Astrocyte (in vitro differentiated cells and primary cell): Measurements from ENCODE around the gene CTNNA3. TPM values are rescaled to one million over a fixed set of nuclear protein-coding genes. Genes with fewer than 3 reads are reported as not detected.

Experiments
- DNase-seq: peaks from one replicate; pipeline ENCODE4 v3.0.0-alpha.2; 2010; ENCODE audit warnings: low read depth
- FAIRE-seq: peaks from 2 replicates; lab custom pipeline; 2011; peaks lifted over from hg19 to GRCh38; lab: Jason Lieb, UNC
- H2AFZ ChIP-seq: 2 replicates; pipeline ENCODE4 v1.6.0; 2012; ENCODE audit warnings: low read depth, low read length, inconsistent platforms
- H3K27ac ChIP-seq: 2 replicates; pipeline ENCODE4 v1.5.1; 2011; ENCODE audit warnings: low read depth, low read length, inconsistent platforms
- H3K27me3 ChIP-seq: 2 replicates; pipeline ENCODE4 v1.6.0; 2011; ENCODE audit warnings: low read length, inconsistent platforms; ENCODE audit not compliant: insufficient read depth
- H3K36me3 ChIP-seq: 2 replicates; pipeline ENCODE4 v1.5.1; 2011; ENCODE audit warnings: low read length, inconsistent platforms; ENCODE audit not compliant: insufficient read depth
- H3K4me1 ChIP-seq: 2 replicates; pipeline ENCODE4 v1.5.1; 2011; ENCODE audit warnings: low read length, inconsistent platforms; ENCODE audit not compliant: insufficient read depth
- H3K4me2 ChIP-seq: 2 replicates; pipeline ENCODE4 v1.6.0; 2012; ENCODE audit warnings: low read length, inconsistent platforms
- H3K4me3 ChIP-seq: 2 replicates; pipeline ENCODE4 v1.5.1; 2011; ENCODE audit warnings: low read depth, mild to moderate bottlenecking, low read length, inconsistent platforms; ENCODE audit not compliant: insufficient read depth
- H3K79me2 ChIP-seq: 2 replicates; pipeline ENCODE4 v1.6.0; 2012; ENCODE audit warnings: mild to moderate bottlenecking, low read length, inconsistent platforms; ENCODE audit not compliant: insufficient read depth
- H3K9ac ChIP-seq: 2 replicates; pipeline ENCODE4 v1.6.0; 2012; ENCODE audit warnings: mild to moderate bottlenecking, low read length, inconsistent platforms
- H3K9me3 ChIP-seq: 2 replicates; pipeline ENCODE4 v1.5.1; 2012; ENCODE audit warnings: low read depth, mild to moderate bottlenecking, low read length, inconsistent platforms; ENCODE audit not compliant: insufficient read depth
- H4K20me1 ChIP-seq: 2 replicates; pipeline ENCODE4 v1.6.0; 2012; ENCODE audit warnings: low read length, inconsistent platforms; ENCODE audit not compliant: insufficient read depth
- H3K27ac Mint-ChIP-seq: one replicate; pipeline ENCODE4 v1.8.0; 2021; ENCODE audit warnings: mild to moderate bottlenecking, mixed read lengths; ENCODE audit not compliant: unreplicated experiment
- H3K27me3 Mint-ChIP-seq: one replicate; pipeline ENCODE4 v1.8.0; 2021; ENCODE audit warnings: low read depth, mixed read lengths; ENCODE audit not compliant: unreplicated experiment
- H3K36me3 Mint-ChIP-seq: one replicate; pipeline ENCODE4 v1.8.0; 2021; ENCODE audit warnings: low read depth, mixed read lengths; ENCODE audit not compliant: unreplicated experiment
- H3K4me1 Mint-ChIP-seq: one replicate; pipeline ENCODE4 v1.8.0; 2021; ENCODE audit warnings: low read depth, mixed read lengths; ENCODE audit not compliant: unreplicated experiment
- H3K4me3 Mint-ChIP-seq: one replicate; pipeline ENCODE4 v1.8.0; 2021; ENCODE audit warnings: mild to moderate bottlenecking, moderate library complexity, mixed read lengths; ENCODE audit not compliant: unreplicated experiment
- H3K9me3 Mint-ChIP-seq: one replicate; pipeline ENCODE4 v1.8.0; 2021; ENCODE audit warnings: mild to moderate bottlenecking, mixed read lengths; ENCODE audit not compliant: unreplicated experiment
- CTCF ChIP-seq: IDR thresholded peaks from 2 replicates; pipeline ENCODE4 v1.5.1; 2011; ENCODE audit warnings: low read depth, mild to moderate bottlenecking, inconsistent platforms, low read length, moderate library complexity; ENCODE audit not compliant: insufficient read depth
- EZH2 ChIP-seq: IDR thresholded peaks from 2 replicates; pipeline ENCODE4 v1.6.1; 2012; ENCODE audit warnings: mild to moderate bottlenecking, low read length, inconsistent platforms; ENCODE audit not compliant: insufficient read depth
- total RNA-seq: library from RNA; stranded (reverse); gene quantifications from 2 replicates; pipeline ENCODE4 v1.2.1, GENCODE V29; 2021

CTNNA3 gene
- total RNA-seq, 1 donor from 2014 or later: 0.73 TPM

GRCh38 chr10:67269828-67270227 is 426.2 kb downstream of the CTNNA3 start:
- H3K79me2 ChIP-seq: no peaks in the 10 kb centered on the region
- FAIRE-seq (no peak), DNase-seq (no peak)
- H3K27me3 Mint-ChIP-seq: no peaks in the 10 kb centered on the region
- H4K20me1 ChIP-seq: no peaks in the 10 kb centered on the region
- no peaks in the 10 kb centered on the region for H3K27me3 ChIP-seq
- TF ChIP-seq CTCF: no peak
- no peak for TF ChIP-seq EZH2
- H3K27ac Mint-ChIP-seq: no peak overlapping the region
- H3K4me3 Mint-ChIP-seq: no peak overlapping the region
- H3K9me3 Mint-ChIP-seq: no peaks in the 10 kb centered on the region
- H3K9me3 ChIP-seq: no peaks in the 10 kb centered on the region
- H3K4me1 ChIP-seq: no peaks in the 10 kb centered on the region
- H3K27ac ChIP-seq: no peak overlapping the region
- H3K4me1 Mint-ChIP-seq: no peaks in the 10 kb centered on the region
- no peak overlapping the region for H3K4me2 ChIP-seq
- H3K36me3 Mint-ChIP-seq: no peaks in the 10 kb centered on the region
- no peaks in the 10 kb centered on the region for H3K36me3 ChIP-seq
- H3K4me3 ChIP-seq: no peak overlapping the region
- no peak overlapping the region for H3K9ac ChIP-seq
- no peak overlapping the region for H2AFZ ChIP-seq

- no peak overlapping the region for H3K9ac ChIP-seq
- H2AFZ ChIP-seq: no peak overlapping the region
- TF ChIP-seq EZH2 (no peak), CTCF (no peak)
- H3K4me1 Mint-ChIP-seq: no peaks in the 10 kb centered on the region
- H4K20me1 ChIP-seq: no peaks in the 10 kb centered on the region
- H3K9me3 Mint-ChIP-seq: no peaks in the 10 kb centered on the region
- H3K79me2 ChIP-seq: no peaks in the 10 kb centered on the region
- H3K27me3 Mint-ChIP-seq: no peaks in the 10 kb centered on the region
- no peak overlapping the region for H3K4me2 ChIP-seq
- no peaks in the 10 kb centered on the region for H3K9me3 ChIP-seq
- H3K4me1 ChIP-seq: no peaks in the 10 kb centered on the region
- no peak overlapping the region for H3K27ac Mint-ChIP-seq
- no peak overlapping the region for H3K4me3 Mint-ChIP-seq
- DNase-seq (no peak), FAIRE-seq (no peak)
- no peaks in the 10 kb centered on the region for H3K36me3 ChIP-seq
- no peak overlapping the region for H3K27ac ChIP-seq
- H3K4me3 ChIP-seq: no peak overlapping the region
- H3K27me3 ChIP-seq: no peaks in the 10 kb centered on the region
- no peaks in the 10 kb centered on the region for H3K36me3 Mint-ChIP-seq
Observed at GRCh38 chr10:67268146-67268545, 427.8 kb downstream of the CTNNA3 start.

- H3K27me3 Mint-ChIP-seq: no peaks in the 10 kb centered on the region
- H3K4me3 ChIP-seq: no peak overlapping the region
- no peak overlapping the region for H3K4me2 ChIP-seq
- no peaks in the 10 kb centered on the region for H3K9me3 Mint-ChIP-seq
- no peak overlapping the region for H3K9ac ChIP-seq
- H3K36me3 ChIP-seq: no peaks in the 10 kb centered on the region
- H3K4me1 Mint-ChIP-seq: no peaks in the 10 kb centered on the region
- H3K27ac Mint-ChIP-seq: no peak overlapping the region
- no peaks in the 10 kb centered on the region for H3K9me3 ChIP-seq
- H3K27me3 ChIP-seq: no peaks in the 10 kb centered on the region
- H2AFZ ChIP-seq: no peak overlapping the region
- FAIRE-seq (no peak), DNase-seq (no peak)
- H3K79me2 ChIP-seq: no peaks in the 10 kb centered on the region
- H3K36me3 Mint-ChIP-seq: no peaks in the 10 kb centered on the region
- no peak overlapping the region for H3K27ac ChIP-seq
- H3K4me3 Mint-ChIP-seq: no peak overlapping the region
- H4K20me1 ChIP-seq: no peaks in the 10 kb centered on the region
- no peaks in the 10 kb centered on the region for H3K4me1 ChIP-seq
- TF ChIP-seq EZH2: no peak
- TF ChIP-seq CTCF: no peak
Observed at GRCh38 chr10:67262675-67263074, 433.3 kb downstream of the CTNNA3 start.
